Measurements from ENCODE around the gene PPCDC.

The PPCDC gene

GRCh38 chr15:75023181-75023871 lies at the start of gene PPCDC:
PPCDC (plus strand) TSS chr15:75023590; CDS start chr15:75028319, 4,729 bp downstream.
- peak; percentile 94 for DNase-seq

- no peak for DNase-seq
These were observed 47.2 kb upstream of the PPCDC start for GRCh38 chr15:74976159-74976558.

GRCh38 chr15:74977599-74977998 lies 45.8 kb upstream of the PPCDC start:
- no peak for DNase-seq

GRCh38 chr15:74978077-74978476 lies 45.3 kb upstream of the PPCDC start:
- no peak for DNase-seq

GRCh38 chr15:74978503-74978902 lies 44.9 kb upstream of the PPCDC start:
- peak; percentile 55 for DNase-seq

- DNase-seq, result no peak
These were observed 41.2 kb upstream of the PPCDC start for GRCh38 chr15:74982183-74982582.

- DNase-seq, result peak; percentile 87
These were observed 39.6 kb upstream of the PPCDC start for GRCh38 chr15:74983725-74984231.

GRCh38 chr15:74988007-74988800 lies 35.2 kb upstream of the PPCDC start:
- peak; percentile 60 for DNase-seq

- no peak for DNase-seq
These were observed 33.9 kb upstream of the PPCDC start for GRCh38 chr15:74989527-74989926.

- no peak for DNase-seq
These were observed 30.8 kb upstream of the PPCDC start for GRCh38 chr15:74992619-74993018.

- DNase-seq, result no peak
These were observed 29.2 kb upstream of the PPCDC start for GRCh38 chr15:74994236-74994635.

- no peak for DNase-seq
These were observed 28.7 kb upstream of the PPCDC start for GRCh38 chr15:74994685-74995084.

- no peak for DNase-seq
These were observed 28.1 kb upstream of the PPCDC start, which contains the start of gene SCAMP5 for GRCh38 chr15:74995182-74995778. SCAMP5 (plus strand) TSS chr15:74995563; CDS start chr15:75011840, 16,277 bp downstream.

- no peak for DNase-seq
These were observed 27.3 kb upstream of the PPCDC start for GRCh38 chr15:74995779-74996765.

GRCh38 chr15:74997141-74997540 lies 26.2 kb upstream of the PPCDC start:
- DNase-seq, result no peak

GRCh38 chr15:74997543-74997942 lies 25.8 kb upstream of the PPCDC start:
- DNase-seq, result no peak

GRCh38 chr15:75001310-75001709 lies 22.1 kb upstream of the PPCDC start:
- no peak for DNase-seq

GRCh38 chr15:75002398-75002797 lies 21.0 kb upstream of the PPCDC start:
- DNase-seq, result no peak

GRCh38 chr15:75007216-75007615 lies 16.2 kb upstream of the PPCDC start:
- no peak for DNase-seq

GRCh38 chr15:75008221-75008625 lies 15.2 kb upstream of the PPCDC start:
- DNase-seq, result no peak

- no peak for DNase-seq
These were observed 14.6 kb upstream of the PPCDC start for GRCh38 chr15:75008629-75009326.

- DNase-seq, result no peak
These were observed 7.0 kb upstream of the PPCDC start for GRCh38 chr15:75016431-75016830.

All from NK-92 treated with Interleukin-12 subunit alpha and Interleukin-12 subunit beta, amount 100 ng/mL, for 24 hours (cell line).